ENCODE measurements around the gene ITPKB.
"Not testable (repeated sequence)": the region's sequence is repeated elsewhere in the genome, so short reads cannot be mapped to it uniquely, and the experiment has no call there.

- not testable (repeated sequence) for TF ChIP-seq CTCF (CRISPR knock-in tag; IDR thresholded peaks at IDR 0.05); ZC3H13 (CRISPR knock-in tag; IDR thresholded peaks at IDR 0.05); HOXA7 (CRISPR knock-in tag; IDR thresholded peaks at IDR 0.05); POLR2AphosphoS5 (IDR thresholded peaks at IDR 0.05; ENCODE audit: low read depth, low read length); REST (IDR thresholded peaks at IDR 0.05; ENCODE audit: borderline replicate concordance in 1 of 2, low read depth in 1 of 2, low read length in 2 of 2); ZNF121 (CRISPR knock-in tag; IDR thresholded peaks at IDR 0.05); ZNF674 (CRISPR knock-in tag; IDR thresholded peaks at IDR 0.05; ENCODE audit: low read depth); MAX (IDR thresholded peaks at IDR 0.05); NFE2L2 (IDR thresholded peaks at IDR 0.05; ENCODE audit: low read length); EHMT2 (IDR thresholded peaks at IDR 0.05; ENCODE audit: borderline replicate concordance, low read depth, low read length); RAD21 (CRISPR knock-in tag; IDR thresholded peaks at IDR 0.05); PRDM10 (CRISPR knock-in tag; IDR thresholded peaks at IDR 0.05; ENCODE audit: low read depth)
These were observed 8.6 kb upstream of the ITPKB start for GRCh38 chr1:226747519-226748263.
